ENCODE measurements around the gene CRB3.
"Not testable (repeated sequence)": the region's sequence is repeated elsewhere in the genome, so short reads cannot be mapped to it uniquely, and the experiment has no call there.

The CRB3 gene

GRCh38 chr19:6464070-6464873 is at the start of gene CRB3:
CRB3 (plus strand) TSS chr19:6464271; CDS start chr19:6464702, 431 bp downstream.
- DNase-seq: no peak

- no peak for DNase-seq
Measured at GRCh38 chr19:6414793-6415590, 49.1 kb upstream of the CRB3 start.

- no peak for DNase-seq
Measured at GRCh38 chr19:6415591-6416190, 48.4 kb upstream of the CRB3 start.

GRCh38 chr19:6416658-6417405 is 47.2 kb upstream of the CRB3 start:
- DNase-seq: no peak

- no peak for DNase-seq
Measured at GRCh38 chr19:6417713-6418561, 46.1 kb upstream of the CRB3 start.

GRCh38 chr19:6418562-6418932 is 45.5 kb upstream of the CRB3 start:
- DNase-seq: no peak

GRCh38 chr19:6421075-6422014 is 42.7 kb upstream of the CRB3 start:
- DNase-seq: no peak

- no peak for DNase-seq
Measured at GRCh38 chr19:6423499-6424194, 40.4 kb upstream of the CRB3 start.

- DNase-seq: no peak
Measured at GRCh38 chr19:6424195-6424938, 39.7 kb upstream of the CRB3 start, which contains the start of gene KHSRP. KHSRP (minus strand) TSS chr19:6424811; CDS start chr19:6424701, 110 bp downstream.

GRCh38 chr19:6424939-6425731 is 38.9 kb upstream of the CRB3 start:
- peak; percentile 100 for DNase-seq

- no peak for DNase-seq
Measured at GRCh38 chr19:6425732-6426620, 38.1 kb upstream of the CRB3 start.

- DNase-seq: no peak
Measured at GRCh38 chr19:6427131-6427530, 36.9 kb upstream of the CRB3 start.

GRCh38 chr19:6428692-6429418 is 35.2 kb upstream of the CRB3 start:
- not testable (repeated sequence) for DNase-seq

GRCh38 chr19:6429419-6430221 is 34.5 kb upstream of the CRB3 start:
- no peak for DNase-seq

GRCh38 chr19:6431891-6432290 is 32.2 kb upstream of the CRB3 start:
- DNase-seq: no peak

- no peak for DNase-seq
Measured at GRCh38 chr19:6433165-6433564, 30.9 kb upstream of the CRB3 start.
